ENCODE results near the gene PDE4B.
A peak's percentile ranks its signal among the peaks of the same experiment; 100 is the strongest.
"Not testable (repeated sequence)": the region's sequence is repeated elsewhere in the genome, so short reads cannot be mapped to it uniquely, and the experiment has no call there.

Gene PDE4B

DNA sequence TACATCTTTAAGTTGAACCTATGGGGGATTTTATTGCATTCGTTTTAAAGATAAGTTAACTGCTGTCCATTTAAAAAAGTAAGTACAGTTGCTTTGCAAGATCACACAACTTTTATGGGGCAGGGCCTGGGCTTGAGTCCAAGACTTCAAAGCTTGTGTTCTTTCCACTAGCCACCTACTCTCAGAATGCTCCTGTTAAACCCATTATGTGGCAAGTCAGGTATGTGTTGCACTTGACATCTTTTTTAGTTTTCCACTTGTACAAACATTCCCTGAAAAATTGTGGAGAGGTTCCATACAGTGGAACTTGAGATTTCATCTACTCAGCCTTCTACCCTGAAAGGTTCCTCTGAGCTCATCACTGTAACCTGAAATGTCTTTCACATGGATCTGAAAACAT lies 505.8 kb downstream of the PDE4B start:
- in situ Hi-C loops (cut with MboI; ENCODE audit: low pct_unique_long_range_greater_than_20kb, low sequenced_read_pairs): no loop called here
- no peak for DNase-seq

DNA sequence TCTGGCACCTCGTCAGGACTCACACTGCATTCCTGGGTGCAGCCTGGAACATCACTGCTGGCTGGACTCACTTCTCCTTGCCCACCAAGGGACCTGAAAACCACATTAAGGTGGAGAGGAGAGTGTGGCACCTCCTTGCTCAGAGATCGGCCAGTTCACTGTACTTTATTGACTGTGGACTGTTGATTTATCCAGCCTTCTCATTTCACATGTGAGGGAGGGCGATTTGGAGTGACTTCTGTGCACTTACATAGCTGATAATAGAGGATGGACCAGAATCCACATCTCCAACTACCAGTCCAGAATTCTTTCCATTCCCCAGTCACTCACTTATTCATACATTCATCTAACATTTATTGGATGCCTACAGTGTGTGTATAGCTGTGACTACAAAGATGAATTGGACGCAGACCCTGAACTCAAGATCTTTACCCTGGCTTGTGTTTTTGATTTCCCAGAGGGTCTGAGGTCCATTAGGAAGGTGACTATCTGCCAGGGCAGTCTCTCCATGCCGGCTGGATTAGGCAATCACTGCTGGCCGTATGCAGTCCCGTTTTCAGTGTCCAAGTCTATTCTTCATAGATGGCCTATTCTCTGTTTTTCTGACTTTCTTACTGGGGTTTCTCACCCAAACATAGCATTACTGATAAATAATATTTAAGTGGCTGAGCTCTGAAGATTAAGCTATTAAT lies 507.7 kb downstream of the PDE4B start:
- in situ Hi-C loops (cut with MboI; ENCODE audit: low pct_unique_long_range_greater_than_20kb, low sequenced_read_pairs): no loop called here
- no peak for DNase-seq

DNA sequence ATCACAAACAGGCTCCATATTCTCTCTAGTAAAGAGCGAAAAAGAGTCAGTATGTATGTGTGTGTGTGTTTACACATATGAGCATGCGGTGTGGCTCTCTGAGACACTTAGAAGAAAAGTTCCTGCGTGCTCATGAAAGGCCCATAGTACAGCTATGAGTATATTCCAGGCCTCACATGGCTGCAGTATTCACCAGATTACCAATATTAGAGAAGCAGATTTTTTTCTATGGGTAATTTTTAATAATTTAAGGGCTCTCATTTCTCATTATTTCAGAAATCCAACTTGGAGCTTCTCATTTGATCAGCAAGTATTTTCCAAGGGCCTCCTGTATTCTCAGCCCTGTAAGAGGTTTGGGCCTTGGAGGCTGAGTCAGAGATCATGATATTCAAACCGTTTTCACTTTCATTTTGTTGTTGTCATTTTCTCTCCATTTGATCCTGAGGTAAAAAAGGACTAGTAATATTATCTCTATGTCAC lies 508.3 kb downstream of the PDE4B start:
- in situ Hi-C loops (cut with MboI; ENCODE audit: low pct_unique_long_range_greater_than_20kb, low sequenced_read_pairs): no loop called here
- peak; percentile 38 for DNase-seq

DNA sequence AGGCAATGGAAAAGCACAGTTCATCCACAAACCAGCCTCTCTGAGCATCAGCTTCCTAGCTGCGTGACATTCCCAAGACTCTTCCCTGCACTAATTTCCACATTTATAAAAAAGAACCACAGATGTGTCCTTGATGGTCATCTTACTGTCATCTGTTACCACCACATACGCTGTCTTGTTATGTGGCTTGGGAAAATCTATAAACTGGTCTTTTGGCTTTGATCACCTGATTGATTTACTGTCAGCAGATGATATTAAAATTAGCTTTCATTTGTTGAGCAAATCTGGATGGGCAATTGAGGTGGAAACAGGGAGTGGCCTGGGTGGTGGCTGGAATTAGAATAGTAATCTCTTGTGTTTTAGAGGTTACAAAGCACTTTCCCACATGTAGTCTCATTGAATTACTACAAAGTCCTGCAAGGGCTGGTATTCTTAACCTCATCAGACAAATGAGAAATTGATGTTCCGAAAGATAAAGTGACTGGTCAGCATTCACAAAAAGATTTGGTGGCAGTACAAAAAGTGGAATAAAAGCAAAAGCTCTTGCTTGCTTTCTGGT lies 509.6 kb downstream of the PDE4B start:
- no peak for DNase-seq
- in situ Hi-C loops (cut with MboI; ENCODE audit: low pct_unique_long_range_greater_than_20kb, low sequenced_read_pairs): no loop called here

DNA sequence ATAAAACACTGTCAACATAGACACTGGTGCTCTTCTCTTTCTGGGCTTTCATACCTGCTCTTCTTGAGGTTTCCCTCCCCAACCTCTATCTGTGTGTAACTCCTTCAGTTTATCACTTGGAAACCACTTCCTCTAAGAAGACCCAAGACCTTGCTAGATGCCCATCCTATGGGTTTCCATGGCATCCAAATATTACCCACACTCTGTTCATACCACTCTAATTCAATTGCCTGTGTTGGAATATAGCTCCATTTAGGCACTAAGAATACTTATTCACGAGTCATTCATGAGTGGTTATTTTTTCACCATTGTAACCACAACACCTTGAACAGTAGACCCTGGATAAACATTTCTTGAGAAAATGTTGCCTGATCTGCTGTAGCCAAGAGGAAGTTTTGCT lies 510.1 kb downstream of the PDE4B start:
- DNase-seq: peak; percentile 71
- in situ Hi-C loops (cut with MboI; ENCODE audit: low pct_unique_long_range_greater_than_20kb, low sequenced_read_pairs): no loop called here

DNA sequence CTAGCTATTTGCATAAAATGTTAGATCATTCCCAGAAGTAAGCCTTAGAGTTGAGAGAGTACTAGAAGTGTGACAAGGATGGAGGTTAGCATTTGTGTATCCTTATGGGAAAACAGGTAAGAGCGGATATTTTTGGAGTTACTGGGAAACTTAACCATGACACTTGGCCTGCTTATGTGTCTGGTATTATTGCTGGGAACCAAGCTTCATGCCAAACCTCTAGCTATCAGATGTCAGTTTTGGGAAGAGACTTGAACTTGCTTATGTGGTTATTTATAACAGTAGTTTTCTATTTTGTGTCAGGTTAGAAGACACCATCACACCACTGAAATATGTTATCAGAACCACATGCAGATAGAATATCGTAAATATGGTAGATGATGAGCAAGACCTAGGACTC lies 511.0 kb downstream of the PDE4B start:
- no peak for DNase-seq
- in situ Hi-C loops (cut with MboI; ENCODE audit: low pct_unique_long_range_greater_than_20kb, low sequenced_read_pairs): no loop called here

DNA sequence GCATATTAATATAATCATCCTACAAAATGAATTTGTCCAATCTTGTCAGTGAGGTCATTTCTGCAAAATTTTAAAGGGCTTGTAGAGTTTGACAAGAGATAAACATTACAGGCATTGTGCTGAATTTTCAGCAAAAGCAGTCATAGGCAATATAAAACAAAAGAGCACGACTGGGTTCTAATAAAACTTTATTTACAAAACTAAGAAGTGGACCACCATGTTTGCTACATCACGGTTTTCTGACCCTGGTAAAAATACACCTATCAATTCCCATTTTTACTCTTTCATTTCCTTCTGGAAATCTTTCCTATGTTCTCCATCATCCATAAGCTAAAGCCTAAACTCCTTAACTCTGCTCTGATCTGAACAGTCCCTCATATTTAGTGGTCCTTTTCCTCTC lies 511.4 kb downstream of the PDE4B start:
- no peak for DNase-seq
- in situ Hi-C loops (cut with MboI; ENCODE audit: low pct_unique_long_range_greater_than_20kb, low sequenced_read_pairs): no loop called here

DNA sequence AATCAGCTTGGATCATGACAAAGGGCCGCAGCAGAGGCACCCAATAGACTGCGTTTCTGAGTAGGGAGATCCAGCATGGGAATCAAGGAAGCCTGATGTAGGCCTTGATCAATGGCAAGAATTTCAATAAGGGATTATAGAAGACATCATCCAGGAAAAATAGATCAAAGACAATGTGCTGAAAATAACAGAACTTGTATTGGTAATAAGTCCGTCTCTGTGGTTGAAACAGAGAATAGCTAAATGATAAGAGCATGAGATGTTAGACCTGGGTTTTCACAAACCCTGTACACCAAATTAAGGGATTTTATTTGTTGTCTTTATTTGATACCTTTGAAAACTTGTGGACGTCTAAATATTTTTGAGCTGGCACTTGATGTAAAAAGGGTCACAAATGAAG lies 513.2 kb downstream of the PDE4B start:
- DNase-seq: no peak
- in situ Hi-C loops (cut with MboI; ENCODE audit: low pct_unique_long_range_greater_than_20kb, low sequenced_read_pairs): no loop called here

DNA sequence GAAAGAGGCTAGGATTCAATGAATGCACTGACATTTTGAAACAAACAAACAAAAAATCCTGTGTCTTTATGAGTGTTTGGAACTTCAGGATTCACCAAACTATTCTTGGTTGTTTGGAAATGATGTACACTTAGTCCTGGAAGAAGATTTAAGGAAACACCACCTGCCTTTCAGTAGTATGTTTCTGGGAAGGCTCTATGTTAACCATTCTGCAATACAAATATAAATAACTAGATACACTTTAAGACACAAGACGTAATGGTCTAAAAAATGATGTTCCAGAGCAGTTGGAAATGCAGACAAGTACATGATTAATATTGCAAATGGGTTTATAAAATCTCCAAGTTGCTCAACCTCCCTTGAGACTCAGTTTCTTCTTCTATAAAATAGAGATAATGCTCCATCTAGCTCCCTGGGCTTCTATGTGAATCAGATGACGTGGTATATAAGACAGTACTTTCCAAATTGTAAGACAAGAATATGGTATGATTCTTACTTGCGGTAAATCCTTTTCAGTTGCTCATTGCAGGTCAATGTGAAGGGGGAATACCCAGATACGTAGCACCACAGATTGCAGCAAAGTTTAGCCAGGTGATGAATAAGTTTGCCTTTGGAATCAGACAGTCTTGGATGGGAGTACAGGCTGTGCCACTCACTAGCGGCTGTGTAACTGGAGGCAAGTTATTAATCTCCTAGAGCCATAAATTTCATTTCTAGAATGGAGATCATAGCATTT lies 516.5 kb downstream of the PDE4B start:
- DNase-seq: no peak
- in situ Hi-C loops (cut with MboI; ENCODE audit: low pct_unique_long_range_greater_than_20kb, low sequenced_read_pairs): no loop called here

DNA sequence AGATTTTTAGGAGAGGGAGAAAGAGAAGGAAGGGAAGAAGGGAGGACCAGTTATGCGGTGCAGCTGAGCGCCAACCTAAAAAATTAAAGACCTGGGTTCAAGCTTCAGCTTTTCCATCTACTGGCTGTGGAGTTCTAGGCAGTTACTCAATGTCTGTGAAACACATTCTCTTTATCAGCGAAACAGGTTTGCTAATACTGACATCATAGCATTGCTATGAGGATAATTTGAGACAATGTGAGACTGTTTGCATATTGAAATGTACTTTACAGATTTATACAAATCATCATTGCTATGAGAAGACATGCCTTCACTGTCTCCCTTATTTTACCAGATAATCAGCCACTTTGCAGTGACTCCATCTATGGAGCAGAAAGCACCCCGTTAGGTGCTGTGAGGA lies 518.4 kb downstream of the PDE4B start:
- in situ Hi-C loops (cut with MboI; ENCODE audit: low pct_unique_long_range_greater_than_20kb, low sequenced_read_pairs): loop anchor here (10.0 kb wide), 1 partner anchor 46 kb away; no protein-coding TSS in a partner anchor
- no peak for DNase-seq

DNA sequence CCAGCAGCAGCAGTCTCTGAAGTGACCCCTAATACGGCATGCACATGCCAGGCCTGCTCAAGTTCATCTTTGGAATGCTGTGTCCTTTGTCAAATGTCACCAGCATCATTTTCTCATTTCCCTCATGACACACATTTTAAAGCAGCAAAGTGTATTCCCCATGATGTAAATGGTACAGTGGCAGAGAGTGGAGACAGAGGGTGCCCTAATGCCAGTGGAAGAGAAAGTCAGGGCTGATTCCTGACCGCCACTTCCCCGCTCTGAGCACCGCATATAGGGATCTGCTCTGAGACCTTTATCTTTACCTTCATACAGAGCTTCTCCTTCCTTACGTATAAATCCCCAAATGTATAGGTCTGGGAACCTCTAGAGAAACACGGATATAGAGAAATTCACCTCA lies 518.9 kb downstream of the PDE4B start:
- in situ Hi-C loops (cut with MboI; ENCODE audit: low pct_unique_long_range_greater_than_20kb, low sequenced_read_pairs): loop anchor here (10.0 kb wide), 1 partner anchor 47 kb away; no protein-coding TSS in a partner anchor
- DNase-seq: no peak

DNA sequence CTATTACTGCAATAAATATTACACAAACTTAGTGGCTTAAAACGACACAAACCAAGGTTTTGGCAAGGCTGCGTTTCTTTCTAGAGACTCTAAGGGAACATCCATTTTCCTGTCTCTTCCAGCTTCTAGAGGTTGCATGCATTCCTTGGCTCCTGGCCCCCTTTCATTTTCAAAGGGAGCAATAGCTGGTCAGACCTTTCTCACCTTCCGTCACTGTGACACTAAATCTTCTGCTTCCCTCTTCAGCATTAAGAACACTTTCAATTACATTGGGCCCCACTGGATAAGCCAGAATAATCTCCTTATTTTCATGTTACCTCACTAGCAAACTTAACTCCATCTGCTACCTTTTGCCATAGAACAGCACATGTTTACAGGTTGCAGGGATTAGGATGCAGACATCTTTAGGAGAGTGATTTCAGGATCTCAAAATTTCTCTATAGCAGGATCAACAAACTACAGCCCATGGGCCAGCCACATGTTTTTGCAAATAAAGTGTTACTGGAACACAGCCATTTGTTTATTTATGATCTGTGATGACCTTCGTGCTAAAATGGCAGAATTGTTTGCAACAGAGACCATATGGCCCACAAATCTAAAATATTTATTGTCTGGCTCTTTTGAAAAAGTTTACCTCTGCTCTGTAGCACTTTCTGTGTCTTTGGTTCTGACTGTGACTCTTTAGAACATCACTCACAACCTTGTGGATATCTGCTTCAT lies 519.7 kb downstream of the PDE4B start:
- no peak for DNase-seq
- in situ Hi-C loops (cut with MboI; ENCODE audit: low pct_unique_long_range_greater_than_20kb, low sequenced_read_pairs): loop anchor here (10.0 kb wide), 1 partner anchor 48 kb away; no protein-coding TSS in a partner anchor

DNA sequence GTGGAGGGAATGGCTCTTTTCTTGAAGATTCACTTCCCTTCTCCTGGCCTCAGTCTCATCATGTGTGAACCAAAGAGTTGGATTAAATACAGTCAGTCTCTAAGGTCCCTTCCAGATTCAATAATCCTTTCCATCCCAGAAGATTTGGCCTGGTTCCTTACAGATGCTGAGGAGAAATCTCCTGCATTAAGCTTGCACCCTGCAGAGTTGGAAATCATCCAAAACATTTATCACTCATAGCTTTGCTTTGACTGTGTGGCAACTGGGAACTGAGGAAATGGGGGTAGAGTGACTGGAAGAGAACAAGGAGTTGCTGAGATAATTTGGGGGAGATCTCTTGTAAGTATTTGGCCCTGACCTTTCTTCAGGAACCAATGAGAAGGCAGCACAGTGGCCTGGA lies 520.7 kb downstream of the PDE4B start:
- in situ Hi-C loops (cut with MboI; ENCODE audit: low pct_unique_long_range_greater_than_20kb, low sequenced_read_pairs): loop anchor here (10.0 kb wide), 1 partner anchor 49 kb away; no protein-coding TSS in a partner anchor

DNA sequence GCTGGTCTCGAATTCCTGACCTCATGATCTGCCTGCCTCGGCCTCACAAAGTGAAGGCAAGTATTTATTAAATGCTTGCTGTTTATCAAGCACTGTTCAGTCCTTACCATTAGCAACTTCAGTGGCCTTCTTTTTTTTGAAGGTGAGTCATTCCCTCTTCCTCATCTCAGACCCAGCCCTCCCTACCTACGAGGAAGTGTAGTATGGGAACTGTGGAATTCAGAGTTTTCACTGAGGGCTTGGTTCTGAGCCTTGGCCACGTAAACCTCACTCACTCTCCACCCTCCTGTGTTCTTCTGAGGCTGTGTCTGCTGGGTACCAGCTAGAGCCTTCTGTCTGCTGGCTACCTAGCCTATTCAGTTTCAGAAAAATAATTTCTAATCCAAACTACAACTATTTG lies 523.0 kb downstream of the PDE4B start:
- in situ Hi-C loops (cut with MboI; ENCODE audit: low pct_unique_long_range_greater_than_20kb, low sequenced_read_pairs): loop anchor here (10.0 kb wide), 1 partner anchor 51 kb away; no protein-coding TSS in a partner anchor
- no peak for DNase-seq

More for the DNA sequence above, 520.7 kb downstream of the PDE4B start:
- no peak for DNase-seq

DNA sequence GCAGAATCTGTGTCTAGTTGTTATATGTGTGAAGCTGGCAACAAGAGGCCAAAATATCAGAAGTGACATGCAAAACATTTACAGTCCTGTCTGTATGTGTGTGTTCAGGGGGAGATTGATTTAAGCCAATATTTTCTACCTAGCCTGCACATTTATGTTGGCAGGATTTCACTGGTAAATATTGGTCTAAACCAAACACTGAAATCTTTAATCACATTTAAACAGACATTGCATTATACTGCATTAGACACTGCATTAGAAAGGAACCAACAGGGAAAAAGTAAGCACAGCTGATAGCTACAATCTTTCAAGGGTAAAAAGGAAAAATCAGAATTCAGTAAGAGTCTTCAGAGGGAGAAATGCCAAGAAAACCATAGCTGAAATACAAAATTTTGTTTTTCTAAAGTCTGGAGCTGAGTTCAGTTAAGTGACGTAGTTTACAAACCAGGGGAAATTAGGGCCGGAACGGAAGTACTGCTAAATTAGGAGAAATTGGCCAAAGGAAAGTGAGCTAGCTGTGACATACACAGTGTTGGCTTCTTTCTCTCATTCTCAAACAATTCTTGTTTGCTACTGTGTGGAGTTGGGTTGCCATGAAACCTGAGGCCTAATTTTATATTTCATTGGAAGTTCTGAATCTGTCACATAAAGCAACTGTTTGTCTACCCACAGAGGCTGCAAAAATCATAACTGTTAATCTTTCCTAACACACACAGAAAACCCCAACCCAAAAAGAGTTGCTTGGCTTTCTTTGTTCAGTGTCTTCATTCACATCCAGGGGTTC lies 524.0 kb downstream of the PDE4B start:
- in situ Hi-C loops (cut with MboI; ENCODE audit: low pct_unique_long_range_greater_than_20kb, low sequenced_read_pairs): loop anchor here (10.0 kb wide), 1 partner anchor 52 kb away; no protein-coding TSS in a partner anchor
- no peak for DNase-seq

DNA sequence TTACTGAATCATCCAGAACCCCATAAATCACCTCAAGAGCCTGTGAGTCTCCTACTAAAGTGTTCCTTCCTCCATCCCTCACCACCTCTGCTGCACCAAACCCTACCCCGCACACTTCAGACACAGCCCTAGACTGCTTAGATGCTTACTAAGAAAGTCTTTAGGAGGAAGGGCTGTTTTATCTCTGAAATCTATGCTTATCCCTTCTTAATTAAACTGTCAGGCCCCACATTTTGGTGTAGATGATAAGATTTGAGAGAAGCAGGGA lies 524.5 kb downstream of the PDE4B start:
- in situ Hi-C loops (cut with MboI; ENCODE audit: low pct_unique_long_range_greater_than_20kb, low sequenced_read_pairs): loop anchor here (10.0 kb wide), 1 partner anchor 52 kb away; no protein-coding TSS in a partner anchor
- DNase-seq: no peak

DNA sequence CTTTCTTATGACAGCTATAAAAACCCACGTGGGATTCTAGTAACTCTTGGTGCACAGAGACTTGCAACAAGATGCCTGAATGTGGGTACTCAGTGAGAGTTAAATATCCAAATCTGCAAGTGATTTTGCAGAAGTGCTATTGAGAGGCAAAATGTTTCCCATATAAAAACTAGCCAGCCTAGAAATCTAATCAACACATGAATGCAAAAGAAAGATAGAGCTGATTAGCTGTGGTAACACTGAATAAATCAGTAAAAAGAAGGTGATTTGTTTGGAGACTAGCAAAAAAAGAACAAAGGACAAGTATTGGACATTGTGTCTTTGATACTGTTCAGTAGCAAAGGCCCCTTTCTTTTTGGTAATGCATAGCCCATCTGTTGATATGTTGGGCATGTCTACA lies 527.5 kb downstream of the PDE4B start:
- no peak for DNase-seq
- in situ Hi-C loops (cut with MboI; ENCODE audit: low pct_unique_long_range_greater_than_20kb, low sequenced_read_pairs): no loop called here

DNA sequence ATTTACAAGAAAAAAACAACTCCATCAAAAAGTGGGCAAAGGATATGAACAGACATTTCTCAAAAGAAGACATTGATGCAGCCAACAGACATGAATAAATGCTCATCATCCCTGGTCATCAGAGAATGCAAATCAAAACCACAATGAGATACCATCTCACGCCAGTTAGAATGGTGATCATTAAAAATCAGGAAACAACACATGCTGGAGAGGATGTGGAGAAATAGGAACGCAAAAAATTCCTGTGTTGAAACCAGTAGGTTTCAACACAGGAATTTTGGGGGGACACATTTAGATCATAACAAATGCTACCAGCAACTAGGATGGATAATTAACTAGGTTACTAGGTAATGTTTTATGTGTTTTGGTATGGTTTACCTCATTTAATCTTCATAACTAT lies 529.8 kb downstream of the PDE4B start:
- peak; percentile 33 for DNase-seq
- in situ Hi-C loops (cut with MboI; ENCODE audit: low pct_unique_long_range_greater_than_20kb, low sequenced_read_pairs): not testable (repeated sequence)
